Measurements from ENCODE around the gene UBASH3A.
A peak's percentile ranks its signal among the peaks of the same experiment; 100 is the strongest.

UBASH3A gene

DNA sequence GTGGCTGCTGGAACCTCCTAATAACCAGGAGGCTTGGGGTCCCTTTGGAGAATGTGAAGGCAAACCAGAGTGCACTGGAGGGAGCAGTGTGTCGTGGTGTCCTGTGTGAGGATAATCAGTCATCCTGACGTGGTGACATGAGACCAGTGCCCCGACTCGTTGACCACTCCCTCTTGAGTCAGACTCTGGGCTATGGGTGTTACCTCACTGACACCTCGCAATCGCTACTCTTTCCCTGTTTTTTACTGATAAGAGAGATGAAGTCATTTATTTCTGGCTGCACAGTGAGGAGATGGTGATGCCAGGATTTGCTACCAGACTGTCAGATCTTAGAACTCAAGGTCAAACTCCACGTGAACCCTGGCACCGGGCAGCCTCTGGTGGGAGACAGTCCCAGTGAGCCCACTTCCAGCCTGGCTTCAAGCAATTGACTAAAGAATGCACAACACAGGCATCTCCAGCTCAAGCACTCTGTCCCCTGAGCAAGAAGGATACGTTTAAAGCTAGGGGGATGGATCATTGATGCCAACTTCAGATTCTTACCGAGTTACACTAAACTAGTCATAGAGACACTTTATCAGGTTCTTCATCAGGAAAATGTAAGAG, 30.3 kb downstream of the UBASH3A start:
- DNase-seq, result peak in 2 of 4 experiments; percentile 32 to 39

DNA sequence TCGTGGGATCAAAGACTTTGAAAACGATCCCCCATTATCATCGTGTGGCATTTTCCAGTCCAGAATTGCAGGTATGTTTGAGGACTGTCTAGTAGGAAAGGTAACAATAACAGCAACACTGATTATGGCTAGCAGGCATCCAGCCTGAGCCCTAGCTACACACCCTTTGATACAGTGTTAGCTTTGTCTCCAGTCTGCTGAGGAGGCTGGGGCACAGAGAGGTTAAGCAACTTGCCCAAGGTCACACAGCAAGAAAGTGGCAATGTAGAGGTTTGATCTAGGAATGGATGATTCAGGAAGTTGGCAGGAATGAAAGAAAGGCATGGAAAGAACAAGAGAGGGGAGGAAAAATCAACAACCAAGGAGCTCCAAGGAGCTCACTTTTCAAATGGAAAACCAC, 31.2 kb downstream of the UBASH3A start:
- DNase-seq, result no peak

- DNase-seq, result no peak
These were observed 31.7 kb downstream of the UBASH3A start for GRCh38 chr21:42435401-42435800.

DNA sequence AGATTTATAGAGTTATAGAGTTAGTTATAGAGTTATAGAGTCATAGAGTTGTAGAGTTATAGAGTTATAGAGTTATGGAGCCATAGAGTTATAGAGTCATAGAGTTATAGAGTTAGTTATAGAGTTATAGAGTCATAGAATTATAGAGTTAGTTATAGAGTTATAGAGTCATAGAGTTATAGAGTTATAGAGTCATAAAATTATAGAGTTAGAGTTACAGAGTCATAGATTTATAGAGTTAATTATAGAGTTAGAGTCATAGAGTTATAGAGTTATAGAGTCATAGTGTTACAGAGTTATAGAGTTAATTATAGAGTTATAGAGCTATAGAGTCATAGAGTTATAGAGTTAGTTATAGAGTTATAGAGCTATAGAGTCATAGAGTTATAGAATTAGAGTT, 32.1 kb downstream of the UBASH3A start:
- no peak for DNase-seq

DNA sequence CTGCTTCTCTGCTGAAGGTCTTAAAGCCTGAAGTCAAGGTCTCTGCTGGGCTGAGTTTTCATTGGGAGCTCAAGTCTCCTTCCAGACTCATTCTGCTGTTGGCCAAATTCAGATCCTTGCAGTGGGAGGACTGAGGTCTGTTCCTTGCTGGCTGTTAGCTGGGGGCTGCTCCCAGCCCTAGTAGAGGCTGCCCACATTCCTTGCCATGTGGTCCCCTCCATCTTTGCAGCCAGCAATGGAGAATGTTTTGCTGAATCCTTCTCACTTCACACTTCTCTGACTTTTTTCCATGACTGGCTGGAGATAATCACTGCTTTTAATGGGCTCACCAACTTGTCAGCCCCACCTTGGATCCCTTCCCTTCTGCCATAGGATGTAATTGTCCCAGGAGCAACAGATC, 33.2 kb downstream of the UBASH3A start:
- DNase-seq, result no peak

DNA sequence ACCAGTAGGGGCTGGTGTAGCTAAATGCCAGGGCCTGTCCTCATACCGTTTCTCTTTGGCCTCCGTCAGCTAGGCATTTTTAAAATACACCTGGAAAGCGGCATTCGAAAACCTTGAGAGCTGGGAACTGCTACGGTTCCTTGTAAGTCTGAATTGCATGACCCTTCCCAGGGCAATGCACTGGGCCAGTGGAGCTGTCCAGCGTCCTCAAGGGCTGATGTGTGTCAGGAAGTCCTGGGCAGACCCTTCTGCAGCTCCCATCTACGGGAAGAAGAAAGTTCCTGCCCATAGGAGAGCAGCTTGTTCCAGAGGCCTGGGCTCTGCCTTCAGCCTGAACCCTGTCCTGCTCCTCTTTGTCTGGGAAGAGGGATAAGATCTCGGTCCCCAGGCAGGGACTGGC, 34.1 kb downstream of the UBASH3A start:
- DNase-seq, result no peak

DNA sequence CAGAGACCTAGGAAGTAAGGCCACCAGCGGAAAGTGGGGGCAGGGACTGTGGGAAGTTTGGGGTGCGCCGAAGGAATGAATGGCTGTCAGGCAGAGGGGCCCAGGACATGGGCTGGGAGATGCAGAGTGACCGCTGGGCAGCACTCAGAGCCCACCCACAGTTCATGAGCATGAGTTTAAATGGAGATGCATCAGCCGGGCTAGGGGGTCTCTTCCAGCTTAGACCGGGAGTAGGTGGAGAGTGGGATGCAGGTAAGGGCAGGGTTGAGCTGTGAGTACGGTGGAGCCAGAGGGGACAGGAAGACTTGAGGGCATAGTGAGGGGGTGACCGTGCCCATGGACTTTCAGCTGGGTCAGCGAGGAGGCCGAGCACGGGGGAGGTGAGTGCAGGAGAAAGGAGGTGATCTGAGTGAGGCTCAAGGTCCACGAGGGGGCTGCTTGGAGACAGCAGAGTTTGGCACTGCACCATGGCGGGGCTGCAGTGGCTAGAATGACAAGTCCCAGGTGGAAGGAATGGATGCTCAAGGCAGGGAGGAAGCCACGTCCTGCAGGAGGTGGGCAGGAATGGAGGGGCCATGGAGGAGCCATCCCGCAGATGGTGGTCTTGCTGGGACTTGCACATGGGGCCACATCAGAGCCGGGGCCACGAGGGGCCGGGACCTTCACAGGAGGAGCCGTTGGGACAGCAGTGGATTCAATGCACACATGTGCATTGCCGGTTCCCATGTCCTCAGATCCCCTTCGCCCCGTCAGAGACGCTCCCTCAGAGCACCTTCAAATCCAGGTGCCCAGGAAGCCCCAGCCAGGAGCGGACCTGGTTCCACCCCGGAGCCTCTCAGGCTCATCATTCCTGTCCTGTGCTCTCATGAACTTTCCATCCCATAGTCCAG, 34.9 kb downstream of the UBASH3A start:
- DNase-seq, result no peak

- DNase-seq, result no peak
These were observed 35.8 kb downstream of the UBASH3A start for GRCh38 chr21:42439284-42440186.

- DNase-seq, result no peak
These were observed 36.6 kb downstream of the UBASH3A start for GRCh38 chr21:42440187-42440792.

DNA sequence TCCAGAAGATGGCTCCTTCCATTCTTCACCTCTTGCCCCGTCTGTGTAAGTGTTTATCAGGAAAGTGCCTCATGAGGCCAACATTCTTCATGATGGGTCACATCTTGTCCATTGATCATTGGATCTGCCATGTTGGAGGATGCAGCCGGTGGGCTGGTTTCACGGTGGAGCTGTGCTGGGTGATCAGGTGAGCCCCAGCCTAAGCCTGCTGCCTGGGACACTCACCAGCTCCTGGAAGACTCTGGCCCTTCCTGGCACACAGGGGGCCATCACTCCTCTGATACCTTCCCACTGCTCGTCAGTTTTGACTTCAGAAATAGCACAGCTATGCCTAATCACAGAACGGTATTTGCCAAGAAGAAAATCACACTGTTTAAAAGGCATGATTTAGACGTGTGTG, 38.3 kb downstream of the UBASH3A start:
- DNase-seq, result no peak

DNA sequence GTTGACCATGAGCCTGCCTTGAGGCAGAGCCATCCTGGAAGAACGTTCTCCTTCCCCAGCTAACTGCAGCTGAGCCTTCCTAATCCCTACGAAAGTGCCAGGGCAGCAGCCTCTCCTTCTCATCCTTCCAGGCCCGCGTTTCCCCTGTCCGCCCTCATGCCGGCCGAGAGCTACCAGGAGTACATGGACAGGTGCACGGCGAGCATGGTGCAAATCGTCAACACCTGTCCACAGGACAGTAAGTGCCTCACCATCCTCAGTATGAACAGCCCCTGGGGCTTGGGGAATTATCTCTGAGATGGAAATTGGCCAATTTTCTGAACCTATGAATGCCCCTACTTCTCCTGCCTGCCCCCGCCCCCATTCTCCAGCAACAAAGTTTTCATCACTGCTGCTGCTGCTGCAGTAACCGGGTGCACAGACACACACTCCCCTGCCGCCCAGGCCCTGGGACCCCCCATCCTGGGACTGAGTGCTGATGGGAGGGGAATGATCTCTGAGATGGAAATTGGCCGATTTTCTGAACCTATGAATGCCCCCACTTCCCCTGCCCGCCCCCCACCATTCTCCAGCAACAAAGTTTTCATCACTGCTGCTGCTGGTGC, 39.6 kb downstream of the UBASH3A start:
- no peak for DNase-seq

- DNase-seq, result no peak
These were observed 40.4 kb downstream of the UBASH3A start for GRCh38 chr21:42443876-42444744.

DNA sequence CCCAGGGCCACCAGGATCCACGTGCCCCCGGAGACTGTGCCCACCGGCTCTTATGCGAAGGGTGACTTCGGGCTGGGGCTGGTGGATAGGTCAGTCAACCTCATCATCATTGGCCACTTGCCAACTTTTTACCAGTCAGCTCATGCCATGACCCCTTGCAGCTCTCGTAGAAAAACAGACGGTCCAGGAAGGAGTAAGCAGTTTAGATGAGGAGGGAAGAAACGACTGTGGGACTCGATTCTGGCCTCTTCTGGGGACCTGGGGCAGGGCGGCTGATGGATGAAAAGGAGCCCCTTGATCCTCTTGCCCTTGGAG, 41.0 kb downstream of the UBASH3A start:
- DNase-seq, result no peak

DNA sequence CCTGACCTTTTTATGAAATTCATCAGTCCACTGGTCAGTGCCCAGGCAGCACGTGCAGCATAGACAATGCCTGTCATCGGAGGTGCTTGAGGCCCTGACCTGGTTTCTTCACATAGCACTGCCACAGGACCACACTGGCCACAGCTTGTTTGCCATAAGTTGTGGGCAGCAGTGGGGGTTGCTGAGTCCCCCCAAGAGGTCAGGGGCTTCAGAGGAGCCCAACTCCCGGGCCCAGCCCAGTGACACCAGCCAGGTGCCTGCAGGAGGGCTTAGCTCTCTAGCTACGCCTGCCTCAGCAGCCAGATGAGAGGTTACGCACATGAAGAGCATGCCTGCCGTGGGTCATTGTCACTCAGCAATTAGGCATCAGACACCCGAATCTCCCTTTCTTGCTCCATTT, 41.6 kb downstream of the UBASH3A start:
- no peak for DNase-seq

DNA sequence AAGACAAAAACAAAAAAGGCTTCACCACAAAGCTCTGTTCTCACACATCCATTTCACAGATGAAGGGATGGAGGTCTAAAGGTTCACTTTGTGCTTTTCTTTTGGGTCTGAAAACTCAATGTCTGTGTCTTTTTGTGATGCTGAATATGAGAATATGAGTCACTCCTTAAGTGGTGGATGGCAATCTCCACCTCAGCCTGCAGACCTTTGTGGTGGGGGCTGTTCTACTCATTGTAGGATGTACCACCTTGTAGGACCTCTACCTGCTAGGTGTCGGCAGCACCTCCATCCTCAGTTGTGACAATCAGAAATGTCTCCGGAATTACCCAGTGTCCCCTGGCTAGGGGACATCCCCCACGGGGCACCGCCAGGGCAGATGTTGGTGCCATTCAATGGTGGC, 42.8 kb downstream of the UBASH3A start:
- no peak for DNase-seq

DNA sequence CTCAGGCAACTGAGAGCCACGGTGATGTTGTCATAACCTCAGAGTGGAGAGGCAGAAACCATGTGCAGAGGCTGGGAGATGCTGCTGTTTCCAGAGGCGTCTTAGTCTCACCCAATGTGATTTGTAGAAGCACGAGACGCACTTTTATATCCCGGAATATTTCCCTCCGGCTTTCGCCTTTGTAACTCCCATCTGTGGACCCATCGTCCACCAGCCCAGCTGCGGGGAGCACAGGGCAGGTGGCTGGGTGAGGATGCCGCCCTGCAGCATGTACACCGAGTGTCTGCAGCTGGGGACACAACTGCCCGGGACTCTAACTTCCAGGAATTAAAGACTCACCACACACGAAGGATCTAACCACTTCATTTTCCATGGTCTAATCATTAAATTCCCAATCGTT, 43.5 kb downstream of the UBASH3A start:
- DNase-seq, result no peak

DNA sequence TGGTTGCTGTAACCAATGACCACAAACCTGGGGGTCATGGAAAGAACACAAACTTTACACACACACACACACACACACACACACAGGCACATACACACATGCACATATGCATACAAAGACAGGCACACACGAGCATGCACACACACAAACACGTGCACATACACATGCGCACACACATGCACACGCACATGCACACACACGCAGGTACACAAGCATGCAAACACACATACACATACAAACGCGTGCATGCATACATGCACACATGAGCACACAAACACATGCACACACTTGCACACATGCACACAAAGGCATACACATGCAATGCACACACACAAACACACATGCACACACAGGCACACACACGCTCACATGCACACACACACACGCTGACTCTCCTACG, 44.0 kb downstream of the UBASH3A start:
- DNase-seq, result no peak

DNA sequence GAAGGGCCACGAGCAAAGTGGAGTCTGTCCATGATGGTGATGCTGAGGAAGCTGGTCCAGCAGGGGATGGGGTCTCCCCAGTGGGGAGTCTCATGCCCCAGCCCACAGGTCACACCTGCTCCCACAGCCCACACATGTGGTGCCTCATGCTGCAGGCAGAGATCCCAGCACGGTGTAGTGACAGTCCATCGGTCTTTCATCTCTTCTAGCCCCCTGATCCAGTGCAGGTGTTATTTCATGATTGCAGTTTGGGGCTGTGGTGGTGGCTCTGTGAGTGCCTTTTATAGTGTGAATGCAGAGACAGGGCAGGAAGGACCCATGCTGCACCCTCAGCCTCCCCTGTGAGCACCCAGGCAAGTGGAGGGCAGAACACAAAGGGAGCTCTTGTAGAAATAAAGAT, 45.0 kb downstream of the UBASH3A start:
- DNase-seq, result no peak

DNA sequence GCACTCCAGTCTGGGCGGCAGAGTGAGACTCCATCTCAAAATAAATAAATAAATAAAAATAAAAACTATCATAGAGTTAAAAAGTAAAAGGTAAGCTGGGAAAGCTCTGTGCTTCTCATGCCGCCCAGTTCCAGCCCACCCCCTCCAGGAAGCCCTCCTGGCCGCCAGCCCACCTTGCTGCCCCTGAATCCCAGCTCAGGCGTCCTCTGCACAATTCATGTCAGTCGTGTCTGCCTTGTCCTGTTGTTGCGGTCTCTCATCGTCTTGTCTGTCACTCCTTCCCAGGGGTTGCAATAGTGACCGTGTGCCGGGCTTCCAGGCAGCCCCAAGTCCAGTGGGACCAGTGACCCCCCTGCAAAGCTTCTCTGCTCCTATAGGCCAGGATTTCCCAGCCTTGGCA, 48.2 kb downstream of the UBASH3A start:
- DNase-seq, result no peak

GRCh38 chr21:42452401-42453223, 48.9 kb downstream of the UBASH3A start:
- no peak for DNase-seq

All from suppressor macrophage (primary cell).